Vagina (tissue), 2 donors: ENCODE measurements around the gene PRDM1.

Experiments
- POLR2A ChIP-seq, 2 donors: fragments of 450-650 bp; IDR thresholded peaks; one replicate each; pipeline ENCODE4 v1.6.1; 2017; ENCODE audit warnings: antibody characterized with exemption in 2 of 2, mild to moderate bottlenecking in 2 of 2, moderate library complexity in 2 of 2
- POLR2AphosphoS5 ChIP-seq, 2 donors: sonication (generic); formaldehyde crosslinking; IDR thresholded peaks; one replicate each; pipeline ENCODE4 v1.9.0; 2017; ENCODE audit warnings: antibody characterized with exemption in 2 of 2, mild to moderate bottlenecking in 2 of 2, low read depth in 1 of 2; ENCODE audit not compliant: insufficient read depth in 1 of 2
- TF ChIP-seq, protein P1 (sequence below), 3 experiments: fragments of 450-650 bp in 2 of 3; fragments of 200-600 bp in 1 of 3; sonication (generic) in 1 of 3; IDR thresholded peaks; one replicate each; pipeline ENCODE4 v1.5.1; 2017 to 2019; ENCODE audit warnings: antibody characterized with exemption in 3 of 3, mild to moderate bottlenecking in 2 of 3, moderate library complexity in 2 of 3

GRCh38 chr6:106102967-106103727 is 17.0 kb downstream of the PRDM1 start:
- TF ChIP-seq, protein P1, sequence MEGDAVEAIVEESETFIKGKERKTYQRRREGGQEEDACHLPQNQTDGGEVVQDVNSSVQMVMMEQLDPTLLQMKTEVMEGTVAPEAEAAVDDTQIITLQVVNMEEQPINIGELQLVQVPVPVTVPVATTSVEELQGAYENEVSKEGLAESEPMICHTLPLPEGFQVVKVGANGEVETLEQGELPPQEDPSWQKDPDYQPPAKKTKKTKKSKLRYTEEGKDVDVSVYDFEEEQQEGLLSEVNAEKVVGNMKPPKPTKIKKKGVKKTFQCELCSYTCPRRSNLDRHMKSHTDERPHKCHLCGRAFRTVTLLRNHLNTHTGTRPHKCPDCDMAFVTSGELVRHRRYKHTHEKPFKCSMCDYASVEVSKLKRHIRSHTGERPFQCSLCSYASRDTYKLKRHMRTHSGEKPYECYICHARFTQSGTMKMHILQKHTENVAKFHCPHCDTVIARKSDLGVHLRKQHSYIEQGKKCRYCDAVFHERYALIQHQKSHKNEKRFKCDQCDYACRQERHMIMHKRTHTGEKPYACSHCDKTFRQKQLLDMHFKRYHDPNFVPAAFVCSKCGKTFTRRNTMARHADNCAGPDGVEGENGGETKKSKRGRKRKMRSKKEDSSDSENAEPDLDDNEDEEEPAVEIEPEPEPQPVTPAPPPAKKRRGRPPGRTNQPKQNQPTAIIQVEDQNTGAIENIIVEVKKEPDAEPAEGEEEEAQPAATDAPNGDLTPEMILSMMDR (IDR thresholded peaks at IDR 0.05), result no peak
- no peak for TF ChIP-seq POLR2A (IDR thresholded peaks at IDR 0.05)
- TF ChIP-seq POLR2AphosphoS5 (IDR thresholded peaks at IDR 0.05; ENCODE audit: insufficient read depth in 1 of 2, low read depth in 1 of 2), result no peak
